ENCODE measurements around the gene PLCL1. TPM values are rescaled to one million over a fixed set of nuclear protein-coding genes. Genes with fewer than 3 reads are reported as not detected.

Gene PLCL1
- total RNA-seq, 1 experiment from 2014 or later: 1.6 TPM

DNA sequence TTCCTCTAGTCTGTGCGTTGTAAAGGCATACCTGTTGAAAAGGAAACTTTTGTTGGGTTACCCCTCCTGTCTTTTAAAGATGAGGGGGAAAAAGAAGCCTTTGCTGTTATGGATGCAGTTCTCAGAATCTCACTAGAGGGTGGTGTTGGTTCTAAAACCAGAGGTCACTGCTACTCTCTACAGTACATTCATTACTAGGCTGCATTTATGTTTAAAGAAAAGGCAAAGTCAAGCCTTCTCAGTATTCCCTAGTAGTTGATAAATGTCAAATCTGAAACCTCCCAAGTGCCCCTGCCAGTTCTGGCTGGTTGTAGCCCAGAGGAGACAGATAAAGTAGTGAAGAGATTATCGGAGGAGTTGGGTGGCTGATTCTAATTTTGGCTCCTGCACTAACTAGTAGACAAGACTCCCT lies 1.4 kb upstream of the PLCL1 start:
- Mint-ChIP-seq H3K36me3 (ENCODE audit: insufficient read depth, unreplicated experiment) (peaks cover 5% of the 10 kb centered on the region), H3K27me3 (ENCODE audit: insufficient read depth, unreplicated experiment) (peaks cover 18% of the 10 kb centered on the region), H3K4me3 (ENCODE audit: unreplicated experiment) (no peak overlapping the region), H3K4me1 (ENCODE audit: low read depth, unreplicated experiment) (peaks cover 8% of the 10 kb centered on the region), H3K27ac (ENCODE audit: unreplicated experiment) (no peak overlapping the region), H3K9me3 (ENCODE audit: unreplicated experiment) (no peaks in the 10 kb centered on the region)
- intact Hi-C loops (cut with micrococcal nuclease; ENCODE audit: unreplicated experiment): loop anchor here (1.0 to 5.0 kb wide), 4 partner anchors 184 to 493 kb away; no protein-coding TSS in a partner anchor
- no TSS peak for BruUV-seq (replicated peaks)
- H3K36me3 ChIP-seq (ENCODE audit: control insufficient read depth, insufficient read depth, low read length): no peaks in the 10 kb centered on the region
- peak; percentile 52 to 81 for TF ChIP-seq CTCF (IDR thresholded peaks at IDR 0.05; ENCODE audit: insufficient read depth in 1 of 2, low read depth in 1 of 2, low read length in 1 of 2, severe bottlenecking in 1 of 2, unreplicated experiment in 1 of 2)
- H3K4me3 ChIP-seq (ENCODE audit: low read depth, low read length): no peak overlapping the region
- peak in 1 of 2 experiments; percentile 59 for DNase-seq
- no peaks in the 10 kb centered on the region for H3K9me3 ChIP-seq
- ChIA-PET POLR2A (no interaction called here), CTCF (no interaction called here)
- H3K4me1 ChIP-seq: peaks cover 5% of the 10 kb centered on the region; the same call in 1 of the 2 replicates
- H3K27me3 ChIP-seq (replicated peaks; ENCODE audit: control insufficient read depth, insufficient read depth, low read length): peaks cover 4% of the 10 kb centered on the region

DNA sequence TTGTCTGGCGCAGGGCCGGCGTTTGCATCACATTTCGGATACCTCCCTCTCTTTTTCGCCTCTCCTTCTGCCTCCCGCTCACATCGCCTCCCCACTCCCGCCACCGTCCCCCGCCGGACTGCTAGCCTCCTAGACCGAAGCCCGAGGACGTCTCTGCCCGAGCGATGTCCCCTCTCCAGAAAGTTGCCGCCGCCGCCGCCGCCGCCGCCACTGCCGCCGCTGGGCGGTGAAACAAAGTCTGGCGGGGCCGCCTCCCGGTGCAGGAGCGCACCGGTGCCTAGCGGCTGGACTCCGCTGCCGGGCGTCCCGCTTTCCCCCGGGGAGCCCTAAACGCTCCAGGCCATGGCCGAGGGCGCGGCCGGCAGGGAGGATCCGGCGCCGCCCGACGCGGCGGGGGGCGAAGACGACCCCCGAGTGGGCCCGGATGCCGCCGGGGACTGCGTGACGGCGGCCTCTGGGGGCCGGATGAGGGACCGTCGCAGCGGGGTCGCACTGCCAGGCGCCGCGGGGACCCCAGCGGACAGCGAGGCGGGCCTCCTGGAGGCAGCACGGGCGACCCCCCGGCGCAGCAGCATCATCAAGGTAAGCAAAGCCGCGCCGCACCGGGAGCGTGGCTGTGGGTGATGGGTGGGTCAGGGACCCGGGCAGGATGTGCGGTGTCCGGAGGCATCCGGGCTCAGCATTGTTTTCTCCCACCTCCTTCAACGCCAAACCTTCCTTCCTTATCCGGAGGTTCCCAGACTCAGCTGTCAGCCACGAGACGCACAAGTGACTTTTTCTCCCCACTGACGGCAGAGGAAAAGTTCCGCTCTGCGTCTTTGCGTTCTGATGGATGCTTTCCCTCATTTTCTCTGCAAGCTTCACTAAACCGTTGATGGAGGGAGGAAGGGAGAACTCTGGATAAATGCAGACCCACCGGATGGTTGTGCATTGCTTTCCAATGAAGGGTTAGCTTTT lies 643 bp downstream of the PLCL1 start:
- H3K27me3 Mint-ChIP-seq (ENCODE audit: insufficient read depth, unreplicated experiment): peaks cover 29% of the 10 kb centered on the region
- no TSS peak for BruUV-seq (replicated peaks)
- H3K27me3 ChIP-seq (replicated peaks; ENCODE audit: control insufficient read depth, insufficient read depth, low read length): peaks cover 4% of the 10 kb centered on the region
- H3K4me3 ChIP-seq (ENCODE audit: low read depth, low read length): peak overlapping the region; percentile 40
- peaks cover 5% of the 10 kb centered on the region; the same call in 1 of the 2 replicates for H3K4me1 ChIP-seq
- ChIA-PET CTCF (interaction anchor here (0.6 to 1.0 kb wide), 5 partner anchors 10 to 491 kb away, joined by 3 to 5 read pairs (median 3); no protein-coding TSS in a partner anchor), POLR2A (interaction anchor here (0.6 kb wide), 1 partner anchor 63 kb away, joined by 3 read pairs; no protein-coding TSS in a partner anchor)
- H3K9me3 ChIP-seq: no peaks in the 10 kb centered on the region
- DNase-seq: peak in 1 of 2 experiments; percentile 35
- no peak overlapping the region for H3K27ac Mint-ChIP-seq (ENCODE audit: unreplicated experiment)
- peak in 1 of 2 experiments; percentile 26 for TF ChIP-seq CTCF (IDR thresholded peaks at IDR 0.05; ENCODE audit: insufficient read depth in 1 of 2, low read depth in 1 of 2, low read length in 1 of 2, severe bottlenecking in 1 of 2, unreplicated experiment in 1 of 2)
- intact Hi-C loops (cut with micrococcal nuclease; ENCODE audit: unreplicated experiment): loop anchor here (5.0 kb wide), 1 partner anchor 182 kb away; no protein-coding TSS in a partner anchor
- peaks cover 8% of the 10 kb centered on the region for H3K4me1 Mint-ChIP-seq (ENCODE audit: low read depth, unreplicated experiment)
- H3K9me3 Mint-ChIP-seq (ENCODE audit: unreplicated experiment): no peaks in the 10 kb centered on the region
- no peaks in the 10 kb centered on the region for H3K36me3 ChIP-seq (ENCODE audit: control insufficient read depth, insufficient read depth, low read length)
- H3K36me3 Mint-ChIP-seq (ENCODE audit: insufficient read depth, unreplicated experiment): peaks cover 5% of the 10 kb centered on the region
- H3K4me3 Mint-ChIP-seq (ENCODE audit: unreplicated experiment): peak overlapping the region; percentile 84

DNA sequence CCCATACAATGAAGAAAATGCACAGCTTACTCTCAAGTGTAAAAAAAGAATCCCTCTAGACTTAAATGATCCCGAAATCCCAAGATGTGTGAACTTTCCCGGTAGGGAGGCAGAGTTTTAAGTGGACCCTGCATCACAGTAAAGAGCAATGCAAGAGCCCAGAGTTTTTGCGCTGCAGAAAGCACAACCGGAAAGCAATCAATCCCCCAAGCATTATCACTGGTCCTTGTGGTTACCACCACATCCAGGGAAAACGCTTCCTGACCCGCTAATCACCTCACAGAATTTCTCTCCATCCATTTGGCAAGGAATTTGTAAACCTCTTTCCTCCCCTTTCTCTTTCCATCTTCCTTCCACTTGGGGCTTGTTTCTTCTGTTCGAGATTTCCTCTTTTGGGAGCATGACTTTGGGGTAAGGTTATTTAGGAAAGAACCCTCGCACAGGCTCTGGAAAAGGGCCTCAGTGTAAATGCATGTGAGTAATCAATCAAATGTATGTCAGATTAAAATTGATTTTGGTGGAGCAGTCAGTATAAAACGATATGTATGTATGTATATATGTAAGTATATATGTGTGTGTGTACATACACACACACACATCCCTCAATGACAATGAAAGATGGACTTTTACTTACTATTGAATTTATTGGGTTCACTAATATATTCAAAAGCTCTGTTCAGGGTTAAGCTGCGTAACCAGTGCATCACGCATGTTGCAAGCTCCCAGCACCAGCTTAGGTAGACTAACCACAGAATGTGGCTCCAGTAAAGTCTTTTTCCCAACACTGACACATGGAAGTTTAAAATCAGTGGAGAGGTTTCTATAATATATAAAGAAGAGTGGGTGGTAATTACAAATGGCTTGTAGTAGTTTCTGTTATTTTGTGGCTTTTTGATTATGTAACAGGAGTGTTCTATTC lies 1.6 kb downstream of the PLCL1 start:
- intact Hi-C loops (cut with micrococcal nuclease; ENCODE audit: unreplicated experiment): no loop called here
- POLR2A ChIA-PET: no interaction called here
- TSS peak; percentile 25 for BruUV-seq (replicated peaks)
- DNase-seq: no peak
- Histone ChIP-seq H3K27me3 (replicated peaks; ENCODE audit: control insufficient read depth, insufficient read depth, low read length) (peaks cover 4% of the 10 kb centered on the region), H3K36me3 (ENCODE audit: control insufficient read depth, insufficient read depth, low read length) (no peaks in the 10 kb centered on the region), H3K4me1 (peaks cover 5% of the 10 kb centered on the region; the same call in 1 of the 2 replicates), H3K9me3 (no peaks in the 10 kb centered on the region), H3K4me3 (ENCODE audit: low read depth, low read length) (peak overlapping the region; percentile 40)
- Mint-ChIP-seq H3K4me3 (ENCODE audit: unreplicated experiment) (peak overlapping the region; percentile 84), H3K9me3 (ENCODE audit: unreplicated experiment) (no peaks in the 10 kb centered on the region), H3K27me3 (ENCODE audit: insufficient read depth, unreplicated experiment) (peaks cover 29% of the 10 kb centered on the region), H3K27ac (ENCODE audit: unreplicated experiment) (no peak overlapping the region), H3K4me1 (ENCODE audit: low read depth, unreplicated experiment) (peaks cover 8% of the 10 kb centered on the region), H3K36me3 (ENCODE audit: insufficient read depth, unreplicated experiment) (peaks cover 5% of the 10 kb centered on the region)
- CTCF ChIA-PET: no interaction called here
- no peak for TF ChIP-seq CTCF (IDR thresholded peaks at IDR 0.05; ENCODE audit: insufficient read depth in 1 of 2, low read depth in 1 of 2, low read length in 1 of 2, severe bottlenecking in 1 of 2, unreplicated experiment in 1 of 2)
